ENCODE data around the gene RPL10L. TPM values are rescaled to one million over a fixed set of nuclear protein-coding genes. Genes with fewer than 3 reads are reported as not detected.

The RPL10L gene
- polyA plus RNA-seq (ENCODE audit: insufficient read length in 10 of 10): under 1 TPM in 4 of 10 donors, not detected in 6; 0.16 to 0.42 (median 0.31) TPM
- long read RNA-seq, donor 1: 0 reads
- long read RNA-seq, donor 2: 0 reads
- long read RNA-seq, donor 3: 0 reads
- long read RNA-seq, donor 4: 0 reads
- long read RNA-seq, donor 5: 0 reads
- long read RNA-seq, donor 6: 0 reads
- long read RNA-seq, donor 7: 0 reads
- long read RNA-seq, donor 8: 0 reads
- long read RNA-seq, donor 9: 0 reads

DNA sequence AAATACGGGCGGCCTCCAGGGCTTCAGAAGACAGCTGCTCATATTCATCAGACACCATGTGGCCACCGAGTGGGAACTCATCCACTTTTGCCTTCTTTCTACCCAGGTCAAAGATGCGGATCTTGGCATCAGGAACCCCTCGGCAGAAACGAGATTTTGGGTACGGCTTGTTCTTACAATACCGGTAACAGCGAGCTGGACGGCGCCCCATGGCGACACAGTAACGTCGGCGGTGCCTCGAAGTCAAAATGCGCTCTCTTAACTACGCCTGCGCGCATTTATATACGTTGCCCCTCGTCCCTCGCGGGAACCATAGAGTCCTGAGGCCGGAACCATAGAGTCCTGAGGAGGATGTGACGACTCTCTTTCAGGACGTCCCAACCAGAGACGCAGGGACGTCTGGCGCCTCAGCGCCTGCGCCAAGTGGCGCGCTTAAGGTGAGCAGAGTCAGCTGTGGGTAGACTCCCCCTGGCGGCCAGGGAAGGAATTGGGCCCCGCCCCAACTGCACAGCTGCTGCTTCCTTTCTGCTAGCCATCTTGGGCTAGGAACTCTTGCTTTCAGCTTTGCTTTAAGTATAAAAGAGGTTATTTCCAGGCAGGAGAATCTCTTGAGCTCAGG, at the start of gene RPL10L:
TSS of gene RPL10L (minus strand) at position 256 of the 619 bp plus-strand sequence. CDS start at position 211, 45 bp downstream.
- no peak for DNase-seq

DNA sequence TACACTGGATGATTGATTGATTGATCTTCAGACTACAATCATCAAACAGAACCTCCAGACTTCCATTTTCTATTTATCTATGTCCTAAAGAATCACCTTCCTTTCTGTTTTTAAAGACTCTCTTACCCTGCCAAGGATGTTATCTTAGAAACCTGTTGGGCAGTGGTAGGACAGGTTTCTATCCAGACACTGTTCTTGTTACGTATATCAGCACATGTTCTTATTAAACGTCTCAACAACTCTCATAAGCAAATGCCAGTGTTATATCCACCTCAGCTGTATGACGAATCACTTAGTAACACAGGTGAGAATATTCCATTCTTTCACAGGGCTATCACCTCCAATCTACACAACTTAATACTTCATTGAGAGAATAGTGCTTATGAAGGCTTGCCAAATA, 40.2 kb upstream of the RPL10L start:
- DNase-seq: no peak

DNA sequence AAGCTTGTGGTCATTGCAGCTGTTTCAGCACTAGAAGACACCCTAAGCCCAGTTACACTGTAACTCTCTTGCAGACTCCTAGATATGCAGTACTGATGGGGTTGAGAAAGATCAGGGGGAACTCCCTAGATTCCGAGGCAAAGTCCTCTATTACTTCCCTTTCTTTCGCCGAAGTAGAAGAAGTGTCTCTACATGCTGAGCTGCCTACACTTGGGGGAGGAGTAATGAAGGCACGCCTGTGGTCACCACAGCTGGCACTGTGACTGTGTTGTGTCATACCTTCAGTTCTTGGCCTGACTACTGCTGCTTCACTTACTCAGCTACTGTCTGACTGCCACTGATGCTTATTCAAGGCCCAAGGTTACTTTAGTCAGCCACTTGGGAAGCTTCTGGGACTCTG, 35.1 kb upstream of the RPL10L start:
- DNase-seq: peak in 1 of 3 donors; percentile 10

DNA sequence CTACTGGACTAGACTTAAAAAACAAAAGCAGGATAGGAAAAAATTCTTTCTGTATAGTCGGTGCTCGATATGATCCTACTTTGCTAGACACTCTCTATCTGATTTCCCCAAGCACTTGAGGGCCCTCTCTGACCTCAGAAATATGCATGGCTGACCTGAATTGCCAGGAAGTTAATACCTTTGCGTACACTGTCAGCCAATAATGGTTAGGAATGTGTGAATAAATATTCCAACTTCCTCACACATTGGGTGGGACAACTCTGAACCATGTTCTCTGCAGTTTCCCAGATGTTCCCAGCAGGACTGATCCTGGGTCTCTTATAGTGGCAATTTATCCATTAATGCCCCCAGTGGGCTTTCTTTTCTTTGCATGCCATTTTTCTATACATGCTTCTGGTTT, 20.5 kb upstream of the RPL10L start:
- no peak for DNase-seq

DNA sequence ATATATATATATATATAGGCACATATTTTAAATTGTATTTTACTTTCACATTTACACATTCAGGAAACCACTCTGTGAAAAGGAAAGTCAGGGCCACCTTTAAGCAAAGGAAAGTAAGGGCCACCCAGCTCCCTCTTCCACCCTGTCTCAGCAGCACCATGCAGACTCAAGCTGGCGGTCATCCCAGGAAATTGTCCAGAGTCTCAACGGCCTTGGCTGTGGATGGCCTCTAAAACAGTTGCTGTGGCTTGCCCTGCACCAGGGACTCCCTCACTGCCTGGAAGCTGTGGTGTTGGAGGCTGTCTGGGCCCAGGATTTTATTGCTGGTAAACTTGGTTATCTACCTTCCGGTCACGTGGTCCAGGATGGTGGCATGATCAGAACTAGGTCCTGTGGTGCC, 11.8 kb upstream of the RPL10L start:
- no peak for DNase-seq

DNA sequence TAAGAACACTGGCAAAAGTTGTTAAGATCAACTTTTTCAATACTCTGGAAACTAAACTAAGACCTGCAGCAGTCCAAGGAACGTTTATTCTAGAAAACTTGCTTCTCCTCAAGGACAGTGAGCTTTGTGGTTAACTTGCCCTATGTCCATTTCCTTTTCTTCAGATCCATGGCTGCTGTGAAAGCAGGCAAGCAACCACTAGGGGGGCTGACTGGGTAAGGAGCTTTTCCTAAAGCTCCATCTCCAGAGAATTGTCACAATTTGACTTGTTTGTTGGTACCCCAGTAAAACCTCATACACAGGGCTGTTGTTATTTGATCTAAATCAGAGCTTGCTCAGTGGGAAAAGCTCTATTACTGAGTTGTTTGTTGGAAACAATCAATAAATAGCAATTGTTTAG, 10.1 kb upstream of the RPL10L start:
- no peak for DNase-seq

DNA sequence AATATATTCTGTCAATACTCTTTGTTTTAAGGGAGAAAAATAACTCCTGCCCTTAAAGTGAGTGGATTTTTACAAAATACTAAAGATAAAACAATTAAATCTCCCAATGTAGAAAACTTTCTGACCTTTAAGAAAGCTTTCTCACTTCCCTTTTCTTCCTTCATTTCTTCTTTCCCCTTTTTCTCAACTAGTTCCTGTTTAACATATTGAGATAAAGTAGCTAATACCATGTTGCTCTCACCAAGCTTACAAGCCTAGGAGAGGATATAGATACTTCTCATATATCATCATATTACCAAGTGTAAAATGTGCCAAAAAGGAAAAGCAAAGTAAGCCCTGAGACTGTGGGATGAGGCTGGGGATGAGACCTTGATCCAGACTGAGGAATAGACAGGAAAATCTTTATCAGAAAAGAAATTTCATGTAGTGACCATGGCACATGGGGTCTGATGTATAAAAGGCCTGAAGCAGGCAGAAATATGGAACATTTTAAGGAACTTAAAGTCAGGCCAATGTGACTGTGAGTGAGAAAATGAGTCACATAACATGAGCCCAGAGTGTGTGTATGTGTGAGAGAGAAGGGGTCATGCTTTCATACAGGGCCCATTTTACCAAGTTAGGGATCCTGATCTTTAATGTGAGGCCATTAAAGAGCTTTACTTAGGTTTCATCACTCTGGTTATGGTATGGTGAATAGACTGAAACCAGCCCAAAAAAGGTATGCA, 1.6 kb upstream of the RPL10L start:
- peak in 1 of 3 donors; percentile 2 for DNase-seq

DNA sequence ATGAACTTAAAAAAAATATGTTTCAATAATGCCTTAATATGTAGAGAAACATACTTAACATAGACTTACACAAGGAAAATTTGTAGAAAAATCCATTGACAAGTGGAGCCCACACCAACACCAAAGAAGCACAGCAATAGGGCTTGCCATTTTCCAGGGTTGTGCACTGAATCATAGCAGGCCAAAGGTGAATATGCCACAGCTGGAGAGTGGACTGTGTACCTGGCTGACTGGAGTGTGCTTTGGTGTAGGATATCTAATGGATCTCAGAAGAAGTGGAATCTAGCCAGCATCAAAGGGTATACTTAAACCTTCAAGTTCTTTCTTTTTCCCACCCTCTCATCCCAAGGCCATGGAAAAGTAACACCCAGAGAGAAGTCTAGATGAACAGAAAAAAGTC, 4.8 kb downstream of the RPL10L start:
- no peak for DNase-seq

DNA sequence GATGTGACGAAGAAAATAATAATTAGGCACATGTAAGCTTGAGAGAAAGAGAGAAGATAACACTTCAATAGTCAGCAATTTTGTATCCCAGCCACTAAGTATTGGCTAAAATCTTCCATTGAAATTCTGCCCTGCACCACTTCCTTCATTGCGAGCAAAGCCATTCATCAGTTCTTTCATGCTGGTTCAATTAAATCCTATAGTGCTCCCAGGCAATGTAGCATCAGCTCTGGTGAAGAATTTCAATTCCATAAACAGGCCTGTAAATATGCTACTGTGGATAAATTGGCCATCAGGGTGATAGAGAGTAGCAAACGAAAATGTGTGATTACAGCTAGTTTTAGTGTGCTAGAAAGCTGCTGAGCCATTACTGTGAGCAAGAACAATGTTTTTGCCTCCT, 24.7 kb downstream of the RPL10L start:
- no peak for DNase-seq
